GM19328 (cell line): ENCODE data around the gene CRACR2A.

Experiments
- ATAC-seq: cut with Tn5 transposase; IDR thresholded peaks from one replicate; pipeline ENCODE4 v1.9.1; 2021; ENCODE audit warnings: mild to moderate bottlenecking, moderate library complexity; ENCODE audit not compliant: unreplicated experiment

The CRACR2A gene

DNA sequence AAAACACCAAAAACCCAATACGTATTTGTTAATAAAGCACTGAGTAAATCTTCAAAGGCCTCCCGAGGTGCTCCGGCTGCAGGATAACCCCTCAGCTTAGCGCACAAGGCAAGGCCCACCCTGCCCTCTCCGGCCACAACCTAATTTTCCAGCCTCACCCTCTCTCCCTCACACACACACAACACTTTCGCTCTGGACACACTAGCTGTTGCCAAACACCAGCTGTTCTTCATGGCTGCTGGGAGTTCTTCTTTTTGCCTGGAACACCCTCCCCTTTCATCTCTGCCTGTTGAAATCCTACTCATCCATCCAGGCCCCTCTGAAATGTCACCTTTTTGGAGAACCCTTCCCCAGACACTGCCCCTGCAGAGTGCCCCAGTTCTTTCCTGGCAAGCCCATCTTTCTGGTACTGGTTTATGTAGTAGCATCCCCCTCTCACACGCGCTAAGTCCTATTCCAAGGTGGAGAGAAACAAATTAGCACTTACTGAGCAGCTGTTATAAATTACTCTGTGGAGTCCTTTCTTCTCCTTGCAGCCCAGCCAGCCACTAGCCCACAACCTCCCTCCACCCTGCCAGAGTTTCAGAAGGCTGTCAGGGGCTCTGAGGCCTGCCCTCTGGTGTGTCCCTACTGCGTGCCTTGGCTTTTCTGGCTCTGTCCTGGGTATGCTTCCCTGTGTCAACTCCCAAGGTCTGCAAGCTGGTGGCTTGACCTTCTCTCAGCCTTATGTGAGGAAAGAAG, 805 bp upstream of the CRACR2A start:
- no peak for ATAC-seq

DNA sequence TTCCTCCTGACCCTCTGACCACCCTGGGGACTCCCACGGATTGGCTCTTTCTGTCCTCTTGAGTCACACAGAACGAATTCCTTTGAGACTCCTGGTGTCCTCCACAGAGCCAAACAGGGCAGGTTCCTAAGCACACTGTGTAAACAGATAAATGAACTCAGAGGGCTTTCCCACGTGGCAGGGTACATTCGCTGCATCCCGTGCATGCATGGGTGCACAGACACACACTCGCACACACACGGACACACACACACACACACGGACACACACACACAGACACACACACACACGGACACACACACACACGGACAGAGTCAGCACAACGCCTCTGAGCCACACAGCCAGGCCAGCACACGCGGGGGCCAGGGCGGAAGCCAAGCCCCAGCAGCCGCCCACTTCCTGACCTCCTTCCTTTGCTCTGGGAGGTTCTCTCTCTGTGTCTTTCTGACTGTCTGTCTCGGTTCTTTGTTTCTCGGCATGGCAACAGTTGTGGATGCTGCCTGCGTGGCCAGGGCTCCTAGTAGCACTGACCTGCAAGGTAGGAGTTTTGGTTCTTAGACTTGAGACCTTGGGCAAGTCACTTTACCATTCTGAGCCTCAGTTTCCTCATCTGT, 706 bp downstream of the CRACR2A start:
- ATAC-seq = peak; percentile 57

- no peak for ATAC-seq
Measured at GRCh38 chr12:3751151-3752095, 1.5 kb downstream of the CRACR2A start.

DNA sequence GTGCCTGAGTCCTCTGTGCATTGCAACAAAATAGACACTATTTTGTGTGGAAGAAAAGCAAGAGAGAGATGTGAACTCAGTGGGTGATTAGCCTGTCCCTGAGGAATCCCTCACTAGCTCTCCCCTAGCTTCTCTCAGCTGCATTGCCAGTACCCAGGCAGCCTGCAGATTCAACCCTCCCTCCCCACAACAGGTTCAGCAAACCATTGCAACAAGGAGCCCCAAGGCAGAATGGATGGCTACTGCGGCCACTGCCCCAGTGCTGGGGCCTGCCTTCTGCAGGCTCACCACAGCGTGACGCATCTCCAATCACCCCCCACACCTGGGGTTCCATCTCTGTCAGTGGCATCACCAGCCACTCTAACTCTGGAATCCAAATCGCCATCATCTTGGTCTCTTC, 2.3 kb downstream of the CRACR2A start:
- ATAC-seq = no peak

DNA sequence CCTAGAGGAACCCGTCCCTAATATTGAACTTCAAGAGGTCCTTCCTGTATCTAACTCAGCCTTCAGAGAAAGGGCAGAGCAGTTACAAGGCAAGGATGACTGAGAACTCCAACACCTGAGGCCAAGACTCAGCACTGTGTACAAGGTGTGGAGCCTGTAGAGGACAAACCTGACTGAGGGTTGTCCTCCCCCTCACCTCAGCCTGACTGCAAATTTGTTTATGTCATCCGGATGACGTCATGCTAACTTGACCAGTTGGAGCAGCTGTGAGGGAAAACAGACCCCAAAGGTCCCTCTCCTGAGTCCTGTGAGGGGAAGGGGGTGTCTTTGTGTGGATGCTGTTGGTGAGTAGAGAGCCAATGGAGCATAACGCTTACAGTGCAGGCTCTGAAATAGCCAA, 4.3 kb downstream of the CRACR2A start:
- no peak for ATAC-seq

DNA sequence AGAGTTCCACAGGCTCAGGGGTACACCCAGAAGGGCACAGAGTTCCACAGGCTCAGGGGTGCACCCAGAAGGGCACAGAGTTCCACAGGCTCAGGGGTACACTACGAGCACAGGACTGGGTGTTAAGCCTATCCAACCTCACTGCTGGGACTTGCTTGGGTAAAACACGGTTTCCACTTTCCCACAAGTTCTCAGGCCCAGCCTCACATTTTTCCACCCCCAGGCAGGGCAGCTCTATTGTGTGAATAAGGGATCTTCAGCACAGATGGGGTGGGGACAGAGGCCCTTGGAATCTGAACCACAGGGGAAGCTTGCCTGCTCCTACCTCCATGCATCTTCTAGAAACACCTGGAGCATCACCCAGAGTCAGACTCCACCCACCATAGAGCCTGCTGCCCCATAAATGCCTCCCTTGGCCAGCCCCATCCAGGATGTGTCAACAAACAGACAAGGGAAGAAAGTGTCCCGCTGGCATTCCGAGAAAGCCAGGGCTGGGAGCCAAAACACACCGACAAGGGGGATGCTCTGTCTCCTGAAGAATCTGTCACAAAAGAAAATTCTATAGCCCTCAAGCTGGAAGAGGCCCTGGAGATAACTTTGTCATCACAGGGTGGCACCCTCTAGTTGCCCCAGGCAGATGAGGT, 4.8 kb downstream of the CRACR2A start:
- no peak for ATAC-seq

DNA sequence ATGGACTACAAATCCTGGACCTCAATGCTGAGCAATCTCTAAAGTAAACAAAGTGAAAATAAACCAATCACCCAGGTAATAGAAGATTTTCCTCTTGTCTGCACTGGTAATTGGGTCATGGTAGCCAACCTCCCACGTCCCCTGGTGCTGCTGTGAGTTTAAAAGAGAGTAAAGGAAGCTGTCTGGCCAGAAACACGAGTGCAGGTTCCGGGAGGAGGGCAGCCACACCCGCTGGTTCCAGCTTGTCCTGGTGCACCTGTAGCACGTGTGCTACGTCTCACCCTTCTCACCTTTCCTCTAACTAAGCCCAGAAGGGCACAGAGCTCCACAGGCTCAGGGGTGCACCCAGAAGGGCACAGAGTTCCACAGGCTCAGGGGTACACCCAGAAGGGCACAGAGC, 5.4 kb downstream of the CRACR2A start:
- no peak for ATAC-seq

DNA sequence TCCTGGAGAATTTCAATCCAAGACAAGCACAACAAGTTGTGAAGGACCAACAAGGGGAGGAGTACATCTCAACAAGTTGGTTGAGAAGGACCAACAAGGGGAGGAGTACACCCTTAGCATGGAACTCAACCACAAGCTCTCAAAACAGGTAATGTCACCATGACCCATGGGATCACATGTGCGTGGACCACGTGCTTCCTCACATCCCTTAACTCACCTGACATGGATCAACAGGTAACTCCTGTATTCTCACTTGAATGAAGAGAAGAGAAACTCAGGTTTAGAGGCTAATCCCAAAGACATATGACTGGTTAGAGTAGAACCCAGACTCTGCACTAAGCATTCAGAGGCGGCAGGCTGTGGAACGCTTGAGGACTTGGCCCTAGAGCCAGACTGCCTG, 6.2 kb downstream of the CRACR2A start:
- ATAC-seq = no peak

DNA sequence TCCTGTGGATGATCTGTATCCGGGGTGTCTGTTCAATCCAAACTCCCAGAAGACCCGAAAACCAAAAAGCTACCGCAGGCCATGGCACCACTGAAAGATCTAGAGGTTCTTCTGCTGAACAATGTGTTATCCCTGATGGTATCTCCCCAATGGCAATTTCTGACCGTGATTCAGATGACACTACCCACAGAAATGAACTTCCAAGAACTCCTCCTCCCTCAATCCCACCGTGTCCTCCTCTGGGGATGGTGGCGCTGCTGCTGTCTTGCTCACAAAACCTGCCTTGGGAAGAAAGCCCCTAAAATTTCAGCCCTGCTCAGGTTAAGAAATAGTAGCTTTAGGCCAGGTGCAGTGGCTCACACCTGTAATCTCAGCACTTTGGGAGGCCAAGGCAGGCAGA, 7.8 kb downstream of the CRACR2A start:
- no peak for ATAC-seq

GRCh38 chr12:3744229-3744901, 8.5 kb downstream of the CRACR2A start:
- ATAC-seq = no peak

- no peak for ATAC-seq
Measured at GRCh38 chr12:3743803-3744202, 9.1 kb downstream of the CRACR2A start.

DNA sequence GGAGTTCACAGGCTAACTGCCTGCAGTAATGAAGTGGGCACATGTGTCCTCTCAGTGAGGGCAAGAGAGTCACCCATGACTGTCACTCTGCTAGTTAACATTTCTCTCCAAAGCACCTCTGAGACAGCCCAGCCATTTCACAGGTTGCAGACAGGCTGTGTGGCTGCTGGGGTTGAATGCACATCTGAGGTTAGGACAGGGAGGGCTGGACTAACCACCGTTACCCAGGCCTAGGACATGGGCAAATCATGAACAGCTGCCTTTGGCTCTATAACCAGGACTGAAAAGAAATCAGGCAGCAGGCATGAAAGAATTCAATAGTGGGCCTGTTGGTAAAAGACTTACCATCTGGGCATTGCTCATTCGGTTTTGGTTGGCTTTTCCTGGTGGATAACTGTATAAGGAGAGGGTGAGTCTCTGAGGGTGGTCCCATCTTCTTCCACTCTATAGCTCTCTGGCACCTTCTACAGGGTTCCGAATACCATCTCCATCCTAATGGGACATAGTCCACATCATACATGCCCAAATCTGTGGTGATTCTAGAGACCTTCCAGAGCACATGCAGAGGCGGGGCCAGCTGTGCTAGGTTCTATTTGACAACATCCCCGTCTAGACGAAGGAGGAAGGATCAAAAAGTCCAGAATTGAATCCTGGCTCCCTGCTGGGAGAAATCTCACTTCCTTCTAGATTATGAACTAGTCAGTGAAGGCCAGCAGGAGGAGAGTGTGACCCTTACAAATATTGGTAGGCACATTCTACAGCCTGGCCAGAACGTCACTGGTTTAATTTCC, 10.8 kb downstream of the CRACR2A start:
- no peak for ATAC-seq

DNA sequence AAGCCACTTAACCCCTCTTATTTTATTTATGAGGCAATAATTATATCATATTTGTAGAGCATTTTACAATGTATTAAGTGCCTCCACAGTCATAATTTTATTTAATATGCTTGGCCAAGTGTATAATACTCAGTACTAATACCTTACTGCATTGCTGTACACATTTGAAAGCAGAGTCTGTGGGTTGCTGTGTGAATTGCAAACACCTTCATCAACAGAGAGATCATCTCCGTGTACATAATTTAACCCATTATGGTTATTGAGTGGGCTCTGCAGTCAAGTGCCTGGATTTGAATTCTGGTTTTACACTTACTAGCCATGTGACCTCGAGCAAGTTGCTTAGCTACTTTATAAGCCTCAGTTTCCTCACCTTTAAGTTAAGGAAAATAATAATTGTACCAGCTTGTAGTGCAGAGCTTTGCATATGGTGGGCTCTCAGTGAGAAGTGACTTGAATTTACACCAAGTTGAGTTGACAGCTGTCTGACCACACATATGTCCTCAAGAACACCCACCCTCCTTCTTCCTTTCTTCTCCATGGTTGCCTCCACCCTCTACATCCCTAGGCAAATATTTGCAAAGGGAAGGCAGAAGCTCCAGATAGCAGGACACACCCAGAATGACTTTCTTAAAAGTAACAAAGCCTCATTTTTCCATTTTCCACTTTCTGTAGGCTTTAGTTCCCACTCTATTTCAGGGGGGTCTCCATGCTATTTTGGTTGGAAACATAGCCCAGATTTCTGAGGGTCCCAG, 12.3 kb downstream of the CRACR2A start:
- no peak for ATAC-seq

GRCh38 chr12:3735432-3735831, 17.5 kb downstream of the CRACR2A start:
- ATAC-seq = no peak

DNA sequence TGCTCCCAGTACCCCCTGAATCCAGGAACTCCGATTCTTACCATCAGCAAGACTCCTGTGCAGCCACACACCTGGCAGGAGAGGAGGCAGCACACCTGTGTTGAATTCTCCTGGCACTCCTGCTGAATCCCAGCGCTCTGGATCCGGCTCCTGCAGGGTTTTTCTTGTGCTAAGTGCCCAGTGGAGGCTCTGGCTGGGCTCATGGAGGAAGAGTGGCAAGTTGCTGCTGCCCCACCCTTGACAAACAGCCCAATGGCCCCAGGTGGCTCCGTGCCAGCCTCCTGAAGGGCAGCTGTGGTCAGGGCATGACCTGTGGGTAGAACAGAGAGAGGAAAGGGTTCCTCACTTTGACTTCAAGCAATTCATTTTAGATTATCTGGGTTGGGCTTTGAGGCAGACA, 20.0 kb downstream of the CRACR2A start:
- no peak for ATAC-seq

DNA sequence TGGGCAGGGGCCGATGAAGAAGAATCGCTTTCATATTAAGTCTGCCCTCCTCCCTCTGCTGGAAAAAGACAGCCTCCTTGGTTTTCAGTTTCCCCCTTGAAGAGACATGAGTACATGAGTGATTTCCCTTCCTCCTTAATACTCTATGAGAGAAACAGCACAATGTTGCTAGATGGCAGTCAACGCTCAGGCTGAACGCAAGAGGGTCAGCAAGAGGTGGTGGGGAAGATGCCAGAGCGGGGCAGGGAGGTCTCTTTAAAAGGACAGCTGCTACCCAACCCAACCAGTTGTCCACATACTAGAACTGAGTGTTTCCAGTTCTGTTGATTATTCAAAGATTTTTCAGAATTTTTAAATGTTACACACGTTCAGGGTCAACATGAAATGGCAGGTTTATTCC, 22.8 kb downstream of the CRACR2A start:
- no peak for ATAC-seq

DNA sequence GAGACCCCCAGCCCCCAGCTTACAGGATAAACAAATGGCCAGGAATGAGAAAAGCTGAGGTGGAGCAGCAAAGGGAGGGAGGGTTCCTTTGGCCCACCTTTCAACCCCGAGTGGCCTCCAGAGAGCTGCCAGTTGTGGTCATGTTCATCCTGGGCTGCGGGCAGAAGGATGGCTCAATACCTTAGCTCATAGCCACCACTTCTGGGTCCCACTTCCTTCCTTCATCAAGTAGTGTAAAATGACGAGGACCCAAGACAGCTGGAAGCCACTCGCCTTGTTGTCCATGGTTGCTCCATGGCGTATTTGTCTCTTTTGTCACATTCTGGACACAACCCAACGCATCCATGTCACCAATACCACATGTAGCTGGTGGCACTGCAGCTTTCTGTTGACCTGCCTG, 24.2 kb downstream of the CRACR2A start:
- no peak for ATAC-seq

DNA sequence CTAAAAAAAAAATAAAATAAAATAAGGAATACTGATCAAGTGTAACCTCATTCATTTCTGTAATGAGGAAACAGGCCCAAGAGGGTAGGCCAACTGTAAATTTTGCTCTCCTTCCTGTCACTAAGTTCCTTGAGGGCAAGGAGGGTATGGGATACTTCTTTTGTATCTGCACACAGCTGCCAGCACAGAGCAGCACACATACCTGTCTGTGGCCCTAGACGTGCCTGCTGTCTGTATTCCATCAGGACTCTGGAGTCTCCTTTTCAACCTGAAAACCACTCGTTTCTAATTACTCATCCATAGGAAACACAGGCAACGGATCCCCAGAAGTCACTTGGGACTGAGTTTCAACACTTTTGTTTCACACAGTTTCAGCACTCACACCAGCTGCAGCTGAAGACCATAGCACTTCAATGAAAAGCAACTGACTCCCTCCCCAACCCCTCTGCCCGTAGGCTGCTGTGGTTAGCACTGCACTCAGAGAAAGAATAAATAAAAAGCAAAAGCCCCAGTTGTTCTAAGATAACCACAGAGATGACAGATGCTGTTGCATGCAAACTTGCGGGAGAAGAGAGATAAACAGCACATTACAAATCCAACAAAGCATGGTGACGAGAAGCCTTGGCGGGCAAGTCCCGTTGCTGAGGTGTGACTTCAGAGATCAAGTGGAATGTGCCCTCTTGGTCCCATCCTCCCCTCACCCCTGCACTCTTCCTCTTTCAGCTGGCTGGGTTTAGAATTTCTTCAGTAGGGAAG, 24.9 kb downstream of the CRACR2A start:
- ATAC-seq = no peak
